Measurements from ENCODE around the gene NOG. TPM values are rescaled to one million over a fixed set of nuclear protein-coding genes. Genes with fewer than 3 reads are reported as not detected.

NOG gene
- total and polyA plus RNA-seq, 10 of the 15 experiments (the other 5 are each of a cell fraction or from before 2014, with no cell fraction given) = 0.10 TPM; not detected in 9

DNA sequence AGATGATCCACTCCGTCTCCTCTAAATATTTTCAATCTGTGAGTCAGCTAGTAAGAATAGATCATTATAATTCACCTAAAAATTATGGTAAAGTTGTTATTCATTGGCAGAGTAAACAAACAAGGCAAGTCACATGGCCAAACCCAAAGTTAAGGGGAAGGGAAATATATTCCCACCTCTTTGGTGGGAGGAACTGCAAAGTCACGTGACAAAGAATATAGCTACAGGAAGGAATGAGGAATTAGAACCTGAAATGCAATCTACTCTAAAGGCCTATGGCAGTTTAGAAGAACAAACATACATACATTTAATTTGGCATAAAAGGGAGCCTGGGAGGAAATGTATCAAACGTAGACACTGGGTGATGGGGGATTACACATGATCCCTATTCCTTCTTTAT is 48.9 kb downstream of the NOG start:
- RAD21 ChIA-PET (ENCODE audit: unreplicated experiment) = interaction anchor here (1.3 kb wide), 1 partner anchor 12 kb away, joined by 3 read pairs; no protein-coding TSS in a partner anchor
- 14% methylated on average over 3 of the region's 3 CpGs for whole genome bisulfite sequencing (ENCODE audit: insufficient coverage, insufficient replicate concordance, low lambda C conversion rate, missing lambda C conversion rate)
- SMC1A ChIA-PET (ENCODE audit: uncharacterized antibody, unreplicated experiment) = no interaction called here
- no TSS peak for BruUV-seq (replicated peaks)
- intact Hi-C loops (cut with micrococcal nuclease; ENCODE audit: unreplicated experiment) (no loop called here), in situ Hi-C loops (cut with MboI) (no loop called here)
- no peak overlapping the region for H2AFZ ChIP-seq (ENCODE audit: control insufficient read depth, low read depth, low read length)
- TF ChIP-seq KLF5 (IDR thresholded peaks at IDR 0.05; ENCODE audit: partially characterized antibody) (no peak), RAD51 (IDR thresholded peaks at IDR 0.05) (peak; percentile 56; the same call in 1 of the 2 replicates), CHD4 (IDR thresholded peaks at IDR 0.05) (no peak)
- no peaks in the 10 kb centered on the region for H3K36me3 ChIP-seq (ENCODE audit: control insufficient read depth in 2 of 2, insufficient read depth in 2 of 2, low read length in 1 of 2)
- POLR2A ChIA-PET = no interaction called here
- H3K4me2 ChIP-seq (ENCODE audit: control insufficient read depth, insufficient read depth) = no peak overlapping the region
- H3K79me2 ChIP-seq (ENCODE audit: control insufficient read depth, insufficient read depth, low read length) = no peaks in the 10 kb centered on the region
- DNase-seq (ENCODE audit: low read depth, low spot score) = no peak
- no peaks in the 10 kb centered on the region for H3K4me1 ChIP-seq (ENCODE audit: control insufficient read depth, insufficient read depth, low read length)
- H3K9me3 ChIP-seq (replicated peaks; ENCODE audit: control insufficient read depth, insufficient read depth, low read length) = no peaks in the 10 kb centered on the region
- CTCF ChIA-PET = interaction anchor here (1.3 kb wide), 1 partner anchor 73 kb away, joined by 4 read pairs; no protein-coding TSS in a partner anchor
- no peak overlapping the region for H3K27ac ChIP-seq (ENCODE audit: control insufficient read depth, insufficient read depth)
- FAIRE-seq = no peak
- ATAC-seq = no peak
- no peak overlapping the region for H3K4me3 ChIP-seq
- H3K9ac ChIP-seq (ENCODE audit: control insufficient read depth, insufficient read depth, low read length) = no peak overlapping the region
- no peaks in the 10 kb centered on the region for H4K20me1 ChIP-seq (ENCODE audit: control insufficient read depth, insufficient read depth)
- H3K27me3 ChIP-seq (replicated peaks in 1 of 2; ENCODE audit: control insufficient read depth in 2 of 2, insufficient read depth in 2 of 2, low read length in 1 of 2) = peaks cover 0 to 2% of the 10 kb centered on the region in 2 experiments; a peak in 1 of 4 replicates

Small RNAs within 50 kb of the gene (small RNA-seq; reads per million reads assigned to genes)
- not detected for gene RPL39P33

Other genes with a start within 250 kb of the NOG start
- gene C17orf67, start 240.2 kb downstream of the NOG start, total RNA-seq (2014; rRNA removed) = 1.0 and 1.8 TPM in 2 replicates
- gene C17orf67, start 240.2 kb downstream of the NOG start, total RNA-seq (2014; rRNA removed; fragmentation: Illumina TruSeq; extraction: Trizol) = 0.94 and 0.97 TPM in 2 replicates
- 2.6 and 3.3 TPM in 2 replicates for gene C17orf67, start 240.2 kb downstream of the NOG start, total RNA-seq (2021)
- 0.42 and 0.61 TPM in 2 replicates for gene C17orf67, start 240.2 kb downstream of the NOG start, polyA plus RNA-seq (2011; rRNA removed)
- 0.34 and 0.86 TPM in 2 replicates for gene C17orf67, start 240.2 kb downstream of the NOG start, polyA plus RNA-seq (2014; fragmentation: Illumina TruSeq; extraction: Trizol)
- gene C17orf67, start 240.2 kb downstream of the NOG start, polyA plus RNA-seq (2014; fragmentation: Nextera tagmentation; extraction: Ambion mirVana) = under 1 TPM; 0.24 to 0.79 TPM
- gene C17orf67, start 240.2 kb downstream of the NOG start, polyA plus RNA-seq (2014; rRNA removed) = 1.4 and 1.9 TPM in 2 replicates
- gene C17orf67, start 240.2 kb downstream of the NOG start, polyA plus RNA-seq (2016; fragmentation: Nextera tagmentation; extraction: Ambion mirVana) = 1 to 10 TPM in 1 of 2 experiments, under 1 TPM in 1; 0.84 to 2.1 TPM
- gene DGKE, start 240.5 kb downstream of the NOG start, total RNA-seq (2014; rRNA removed) = 10.6 and 14.5 TPM in 2 replicates
- gene DGKE, start 240.5 kb downstream of the NOG start, total RNA-seq (2014; rRNA removed; fragmentation: Illumina TruSeq; extraction: Trizol) = 12.7 and 14.9 TPM in 2 replicates
- 14.9 and 18.0 TPM in 2 replicates for gene DGKE, start 240.5 kb downstream of the NOG start, total RNA-seq (2021)
- 11.7 and 18.4 TPM in 2 replicates for gene DGKE, start 240.5 kb downstream of the NOG start, polyA plus RNA-seq (2011; rRNA removed)
- gene DGKE, start 240.5 kb downstream of the NOG start, polyA plus RNA-seq (2014; fragmentation: Illumina TruSeq; extraction: Trizol) = 15.5 and 15.9 TPM in 2 replicates
- 1 to 10 TPM; 2.8 to 4.1 TPM for gene DGKE, start 240.5 kb downstream of the NOG start, polyA plus RNA-seq (2014; fragmentation: Nextera tagmentation; extraction: Ambion mirVana)
- 7.0 and 8.5 TPM in 2 replicates for gene DGKE, start 240.5 kb downstream of the NOG start, polyA plus RNA-seq (2014; rRNA removed)
- 10 to 100 TPM; 11.6 to 12.6 TPM for gene DGKE, start 240.5 kb downstream of the NOG start, polyA plus RNA-seq (2016; fragmentation: Nextera tagmentation; extraction: Ambion mirVana)